ENCODE results near the gene HECTD4.
"Not testable (repeated sequence)": the region's sequence is repeated elsewhere in the genome, so short reads cannot be mapped to it uniquely, and the experiment has no call there.

DNA sequence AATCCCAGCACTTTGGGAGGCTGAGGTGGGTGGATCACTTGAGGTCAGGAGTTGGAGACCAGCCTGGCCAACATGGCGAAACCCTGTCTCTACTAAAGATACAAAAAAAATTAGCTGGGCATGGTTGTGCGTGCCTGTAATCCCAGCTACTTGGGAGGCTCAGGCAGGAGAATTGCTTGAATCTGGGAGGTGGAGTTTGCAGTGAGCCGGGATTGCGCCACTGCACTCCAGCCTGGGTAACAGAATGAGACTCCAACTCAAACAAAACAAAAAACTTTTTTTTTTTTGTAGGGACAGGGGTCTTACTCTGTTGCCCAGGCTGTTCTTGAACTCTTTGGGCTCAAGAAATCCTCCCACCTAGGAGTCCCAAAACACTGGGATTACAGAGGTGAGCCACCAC, 33.2 kb upstream of the HECTD4 start:
- not testable (repeated sequence) for TF ChIP-seq POLR2A (IDR thresholded peaks at IDR 0.05)
- TF ChIP-seq, protein P1, sequence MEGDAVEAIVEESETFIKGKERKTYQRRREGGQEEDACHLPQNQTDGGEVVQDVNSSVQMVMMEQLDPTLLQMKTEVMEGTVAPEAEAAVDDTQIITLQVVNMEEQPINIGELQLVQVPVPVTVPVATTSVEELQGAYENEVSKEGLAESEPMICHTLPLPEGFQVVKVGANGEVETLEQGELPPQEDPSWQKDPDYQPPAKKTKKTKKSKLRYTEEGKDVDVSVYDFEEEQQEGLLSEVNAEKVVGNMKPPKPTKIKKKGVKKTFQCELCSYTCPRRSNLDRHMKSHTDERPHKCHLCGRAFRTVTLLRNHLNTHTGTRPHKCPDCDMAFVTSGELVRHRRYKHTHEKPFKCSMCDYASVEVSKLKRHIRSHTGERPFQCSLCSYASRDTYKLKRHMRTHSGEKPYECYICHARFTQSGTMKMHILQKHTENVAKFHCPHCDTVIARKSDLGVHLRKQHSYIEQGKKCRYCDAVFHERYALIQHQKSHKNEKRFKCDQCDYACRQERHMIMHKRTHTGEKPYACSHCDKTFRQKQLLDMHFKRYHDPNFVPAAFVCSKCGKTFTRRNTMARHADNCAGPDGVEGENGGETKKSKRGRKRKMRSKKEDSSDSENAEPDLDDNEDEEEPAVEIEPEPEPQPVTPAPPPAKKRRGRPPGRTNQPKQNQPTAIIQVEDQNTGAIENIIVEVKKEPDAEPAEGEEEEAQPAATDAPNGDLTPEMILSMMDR (IDR thresholded peaks at IDR 0.05): not testable (repeated sequence)

All from body of pancreas (tissue), 4 donors.